ENCODE measurements around the gene HCCS.

Gene HCCS

GRCh38 chrX:11138498-11139390, 27.6 kb downstream of the HCCS start:
- Histone ChIP-seq H3K9me3 (ENCODE audit: control insufficient read depth in 5 of 5, low read length in 5 of 5) (no peaks in the 10 kb centered on the region), H3K9ac (ENCODE audit: low read length in 5 of 5) (no peak overlapping the region), H3K4me3 (ENCODE audit: low read depth in 1 of 5, low read length in 5 of 5) (no peak overlapping the region), H3K4me1 (ENCODE audit: control insufficient read depth in 5 of 5, insufficient read depth in 5 of 5, low read length in 5 of 5) (peaks cover 0 to 5% (median 3%) of the 10 kb centered on the region in 5 donors), H3K27me3 (ENCODE audit: control insufficient read depth in 5 of 5, insufficient read depth in 4 of 5, low read length in 5 of 5) (peaks cover 0 to 14% (median 6%) of the 10 kb centered on the region in 5 donors), H3K27ac (ENCODE audit: low read depth, low read length) (no peak overlapping the region), H3K36me3 (ENCODE audit: control insufficient read depth in 5 of 5, insufficient read depth in 5 of 5, low read length in 5 of 5) (peaks cover 0 to 2% (median 0%) of the 10 kb centered on the region in 5 donors)

DNA sequence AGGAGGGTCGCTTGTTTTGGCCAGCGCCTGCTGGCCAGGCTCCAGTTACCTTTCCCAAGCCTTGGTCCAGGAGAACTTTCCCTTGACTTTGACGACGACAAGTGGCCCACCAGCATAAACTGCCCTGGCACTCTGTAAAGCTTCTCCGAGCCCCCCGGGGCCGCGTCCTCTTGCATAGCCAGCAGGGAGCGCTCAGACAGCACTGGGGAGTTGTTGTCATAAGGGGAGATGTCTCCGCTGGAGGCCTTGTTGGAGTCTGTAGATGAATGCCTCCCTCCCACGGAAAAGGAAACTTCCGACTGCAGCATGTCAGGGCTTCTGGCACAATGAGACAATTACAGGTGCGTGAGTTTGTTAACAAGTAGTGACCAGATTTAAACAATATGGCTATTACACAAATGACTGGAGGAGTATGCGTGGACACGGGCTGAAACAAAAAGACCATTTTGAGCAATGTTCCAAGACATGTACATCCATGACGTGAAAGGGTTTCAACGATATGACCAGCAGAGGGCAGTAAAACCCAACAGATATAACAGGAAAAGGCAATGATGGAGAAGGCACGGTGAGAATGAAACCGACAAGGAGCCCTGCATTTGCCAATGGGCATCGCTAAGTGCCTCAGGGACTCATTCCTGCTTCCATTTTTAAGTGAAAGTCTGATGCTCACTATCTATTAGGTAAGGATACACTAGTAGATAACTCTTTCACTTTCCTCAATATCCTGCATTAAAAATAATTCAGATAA, 33.0 kb downstream of the HCCS start:
- Histone ChIP-seq H3K9ac (ENCODE audit: low read length in 5 of 5) (no peak overlapping the region), H3K27ac (ENCODE audit: low read depth, low read length) (no peak overlapping the region)

DNA sequence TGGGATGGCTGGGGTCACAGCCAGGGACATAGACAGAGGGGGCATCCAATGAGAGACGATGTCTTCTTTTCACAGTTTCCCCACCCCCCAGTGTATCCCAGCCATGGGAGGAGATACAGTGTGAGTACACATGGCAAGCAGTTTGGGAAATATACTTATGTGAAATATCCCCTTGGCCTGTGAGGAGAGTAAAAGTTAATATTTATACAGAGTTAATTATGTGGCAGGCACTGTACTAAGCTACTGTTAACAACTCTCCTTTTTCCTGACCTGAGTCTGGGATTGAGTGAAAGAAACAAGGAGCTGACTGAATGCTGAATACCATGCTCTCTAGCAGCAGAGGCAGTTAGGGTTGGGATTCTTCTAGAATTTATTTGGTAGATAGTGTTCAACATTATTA, 35.3 kb downstream of the HCCS start:
- Histone ChIP-seq H3K9me3 (ENCODE audit: control insufficient read depth in 5 of 5, low read length in 5 of 5) (no peaks in the 10 kb centered on the region), H3K27me3 (ENCODE audit: control insufficient read depth in 5 of 5, insufficient read depth in 4 of 5, low read length in 5 of 5) (peaks cover 0 to 13% (median 4%) of the 10 kb centered on the region in 5 donors), H3K36me3 (ENCODE audit: control insufficient read depth in 5 of 5, insufficient read depth in 5 of 5, low read length in 5 of 5) (peaks cover 0 to 3% (median 0%) of the 10 kb centered on the region in 5 donors), H3K4me1 (ENCODE audit: control insufficient read depth in 5 of 5, insufficient read depth in 5 of 5, low read length in 5 of 5) (no peaks in the 10 kb centered on the region), H3K4me3 (ENCODE audit: low read depth in 1 of 5, low read length in 5 of 5) (no peak overlapping the region), H3K9ac (ENCODE audit: low read length in 5 of 5) (no peak overlapping the region), H3K27ac (ENCODE audit: low read depth, low read length) (no peak overlapping the region)

More for the DNA sequence above, 33.0 kb downstream of the HCCS start:
- Histone ChIP-seq H3K36me3 (ENCODE audit: control insufficient read depth in 5 of 5, insufficient read depth in 5 of 5, low read length in 5 of 5) (peaks cover 0 to 3% (median 0%) of the 10 kb centered on the region in 5 donors), H3K27me3 (ENCODE audit: control insufficient read depth in 5 of 5, insufficient read depth in 4 of 5, low read length in 5 of 5) (peaks cover 0 to 19% (median 4%) of the 10 kb centered on the region in 5 donors), H3K4me1 (ENCODE audit: control insufficient read depth in 5 of 5, insufficient read depth in 5 of 5, low read length in 5 of 5) (no peaks in the 10 kb centered on the region), H3K4me3 (ENCODE audit: low read depth in 1 of 5, low read length in 5 of 5) (no peak overlapping the region), H3K9me3 (ENCODE audit: control insufficient read depth in 5 of 5, low read length in 5 of 5) (no peaks in the 10 kb centered on the region)

DNA sequence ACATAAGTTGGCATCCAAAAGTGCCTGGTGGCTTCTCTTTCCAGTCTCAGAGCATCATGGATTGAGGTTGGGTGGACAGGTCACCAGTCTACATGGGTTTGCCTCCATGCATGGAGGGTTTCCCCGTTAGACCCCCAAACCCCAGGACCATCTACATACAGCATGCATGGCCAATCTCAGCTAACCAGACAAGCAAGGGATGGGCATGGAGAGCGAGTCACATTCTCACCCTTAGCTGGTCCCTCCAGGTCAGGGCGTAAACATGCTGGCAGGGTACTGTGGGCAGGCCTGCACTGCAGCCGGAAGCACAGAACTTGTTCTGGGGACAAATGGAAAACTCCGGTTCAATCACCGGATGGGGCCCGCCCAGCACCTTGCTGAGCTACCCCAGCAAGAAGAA, 37.3 kb downstream of the HCCS start:
- Histone ChIP-seq H3K27me3 (ENCODE audit: control insufficient read depth in 5 of 5, insufficient read depth in 4 of 5, low read length in 5 of 5) (peaks cover 0 to 10% (median 3%) of the 10 kb centered on the region in 5 donors), H3K9ac (ENCODE audit: low read length in 5 of 5) (no peak overlapping the region), H3K27ac (ENCODE audit: low read depth, low read length) (no peak overlapping the region), H3K4me3 (ENCODE audit: low read depth in 1 of 5, low read length in 5 of 5) (no peak overlapping the region), H3K36me3 (ENCODE audit: control insufficient read depth in 5 of 5, insufficient read depth in 5 of 5, low read length in 5 of 5) (peaks cover 0 to 3% (median 0%) of the 10 kb centered on the region in 5 donors), H3K4me1 (ENCODE audit: control insufficient read depth in 5 of 5, insufficient read depth in 5 of 5, low read length in 5 of 5) (no peaks in the 10 kb centered on the region), H3K9me3 (ENCODE audit: control insufficient read depth in 5 of 5, low read length in 5 of 5) (no peaks in the 10 kb centered on the region)

- H3K27ac ChIP-seq (ENCODE audit: low read depth, low read length), result no peak overlapping the region
- H3K27me3 ChIP-seq (ENCODE audit: control insufficient read depth in 5 of 5, insufficient read depth in 4 of 5, low read length in 5 of 5), result peaks cover 0 to 5% (median 0%) of the 10 kb centered on the region in 5 donors
- no peaks in the 10 kb centered on the region for H3K36me3 ChIP-seq (ENCODE audit: control insufficient read depth in 5 of 5, insufficient read depth in 5 of 5, low read length in 5 of 5)
- no peaks in the 10 kb centered on the region for H3K4me1 ChIP-seq (ENCODE audit: control insufficient read depth in 5 of 5, insufficient read depth in 5 of 5, low read length in 5 of 5)
- no peaks in the 10 kb centered on the region for H3K9me3 ChIP-seq (ENCODE audit: control insufficient read depth in 5 of 5, low read length in 5 of 5)
- no peak overlapping the region for H3K4me3 ChIP-seq (ENCODE audit: low read depth in 1 of 5, low read length in 5 of 5)
- H3K9ac ChIP-seq (ENCODE audit: low read length in 5 of 5), result no peak overlapping the region
Observed at GRCh38 chrX:11151799-11152559, 40.8 kb downstream of the HCCS start.

DNA sequence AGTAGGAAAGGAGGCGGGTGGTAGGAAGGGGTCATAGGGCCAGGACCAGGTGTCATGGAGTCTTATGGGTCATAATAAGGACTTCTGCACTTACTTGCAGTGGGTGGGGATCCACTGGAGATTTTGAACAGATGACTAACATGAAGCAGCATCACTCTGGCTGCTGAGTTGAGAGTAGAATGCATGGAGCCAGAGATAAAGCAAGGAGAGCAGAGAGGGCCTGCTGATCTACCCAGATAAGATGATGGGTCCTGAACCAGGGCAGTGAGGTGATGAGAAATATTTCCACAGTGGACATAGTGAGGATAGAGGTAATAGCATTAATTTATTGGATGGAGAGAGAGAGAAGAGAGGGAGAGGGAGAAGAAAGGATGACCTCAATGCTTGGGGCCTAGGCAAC, 48.0 kb downstream of the HCCS start:
- no peaks in the 10 kb centered on the region for H3K9me3 ChIP-seq (ENCODE audit: control insufficient read depth in 5 of 5, low read length in 5 of 5)
- H3K4me3 ChIP-seq (ENCODE audit: low read depth in 1 of 5, low read length in 5 of 5), result no peak overlapping the region
- H3K4me1 ChIP-seq (ENCODE audit: control insufficient read depth in 5 of 5, insufficient read depth in 5 of 5, low read length in 5 of 5), result no peaks in the 10 kb centered on the region
- H3K9ac ChIP-seq (ENCODE audit: low read length in 5 of 5), result no peak overlapping the region
- H3K36me3 ChIP-seq (ENCODE audit: control insufficient read depth in 5 of 5, insufficient read depth in 5 of 5, low read length in 5 of 5), result no peaks in the 10 kb centered on the region
- no peak overlapping the region for H3K27ac ChIP-seq (ENCODE audit: low read depth, low read length)
- peaks cover 0 to 3% (median 0%) of the 10 kb centered on the region in 5 donors for H3K27me3 ChIP-seq (ENCODE audit: control insufficient read depth in 5 of 5, insufficient read depth in 4 of 5, low read length in 5 of 5)

DNA sequence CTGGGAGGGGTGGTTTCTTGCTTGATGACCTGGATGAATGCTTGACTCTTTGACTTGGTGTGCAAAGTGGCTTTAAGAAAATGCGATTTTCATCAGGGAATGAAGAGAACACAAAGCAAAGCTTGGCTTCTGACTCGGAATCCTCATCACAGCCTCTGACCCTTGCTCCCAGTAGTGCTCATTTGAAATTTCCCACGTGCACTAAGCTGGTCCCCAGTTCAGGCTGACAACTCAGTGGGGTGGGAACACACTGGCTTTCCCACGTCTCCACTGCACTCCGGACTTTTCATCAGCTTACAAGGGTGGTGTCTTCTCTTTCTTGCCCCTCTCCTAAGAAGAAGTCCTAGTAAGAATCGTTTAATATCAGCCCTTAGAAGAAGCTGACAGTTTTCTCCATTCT, 53.3 kb downstream of the HCCS start:
- no peak overlapping the region for H3K4me3 ChIP-seq (ENCODE audit: low read depth in 1 of 5, low read length in 5 of 5)
- H3K36me3 ChIP-seq (ENCODE audit: control insufficient read depth in 5 of 5, insufficient read depth in 5 of 5, low read length in 5 of 5), result no peaks in the 10 kb centered on the region
- no peaks in the 10 kb centered on the region for H3K9me3 ChIP-seq (ENCODE audit: control insufficient read depth in 5 of 5, low read length in 5 of 5)
- H3K9ac ChIP-seq (ENCODE audit: low read length in 5 of 5), result no peak overlapping the region
- no peak overlapping the region for H3K27ac ChIP-seq (ENCODE audit: low read depth, low read length)
- peaks cover 0 to 13% (median 3%) of the 10 kb centered on the region in 5 donors for H3K4me1 ChIP-seq (ENCODE audit: control insufficient read depth in 5 of 5, insufficient read depth in 5 of 5, low read length in 5 of 5)
- H3K27me3 ChIP-seq (ENCODE audit: control insufficient read depth in 5 of 5, insufficient read depth in 4 of 5, low read length in 5 of 5), result peaks cover 0 to 7% (median 2%) of the 10 kb centered on the region in 5 donors

- Histone ChIP-seq H3K4me1 (ENCODE audit: control insufficient read depth in 5 of 5, insufficient read depth in 5 of 5, low read length in 5 of 5) (peaks cover 0 to 4% (median 0%) of the 10 kb centered on the region in 5 donors), H3K9ac (ENCODE audit: low read length in 5 of 5) (no peak overlapping the region), H3K36me3 (ENCODE audit: control insufficient read depth in 5 of 5, insufficient read depth in 5 of 5, low read length in 5 of 5) (no peaks in the 10 kb centered on the region), H3K4me3 (ENCODE audit: low read depth in 1 of 5, low read length in 5 of 5) (no peak overlapping the region), H3K9me3 (ENCODE audit: control insufficient read depth in 5 of 5, low read length in 5 of 5) (no peaks in the 10 kb centered on the region), H3K27ac (ENCODE audit: low read depth, low read length) (no peak overlapping the region), H3K27me3 (ENCODE audit: control insufficient read depth in 5 of 5, insufficient read depth in 4 of 5, low read length in 5 of 5) (peaks cover 0 to 13% (median 3%) of the 10 kb centered on the region in 5 donors)
Observed at GRCh38 chrX:11171956-11172355, 60.8 kb downstream of the HCCS start.

- Histone ChIP-seq H3K27me3 (ENCODE audit: control insufficient read depth in 5 of 5, insufficient read depth in 4 of 5, low read length in 5 of 5) (peaks cover 0 to 13% (median 3%) of the 10 kb centered on the region in 5 donors), H3K36me3 (ENCODE audit: control insufficient read depth in 5 of 5, insufficient read depth in 5 of 5, low read length in 5 of 5) (no peaks in the 10 kb centered on the region), H3K9me3 (ENCODE audit: control insufficient read depth in 5 of 5, low read length in 5 of 5) (no peaks in the 10 kb centered on the region), H3K27ac (ENCODE audit: low read depth, low read length) (no peak overlapping the region), H3K9ac (ENCODE audit: low read length in 5 of 5) (no peak overlapping the region), H3K4me1 (ENCODE audit: control insufficient read depth in 5 of 5, insufficient read depth in 5 of 5, low read length in 5 of 5) (peaks cover 0 to 4% (median 0%) of the 10 kb centered on the region in 5 donors), H3K4me3 (ENCODE audit: low read depth in 1 of 5, low read length in 5 of 5) (no peak overlapping the region)
Observed at GRCh38 chrX:11172415-11172814, 61.3 kb downstream of the HCCS start.
